ENCODE results near the gene TMEM270. TPM values are rescaled to one million over a fixed set of nuclear protein-coding genes. Genes with fewer than 3 reads are reported as not detected.

Gene TMEM270
- total RNA-seq, 1 experiment from 2014 or later: 1.1 TPM

DNA sequence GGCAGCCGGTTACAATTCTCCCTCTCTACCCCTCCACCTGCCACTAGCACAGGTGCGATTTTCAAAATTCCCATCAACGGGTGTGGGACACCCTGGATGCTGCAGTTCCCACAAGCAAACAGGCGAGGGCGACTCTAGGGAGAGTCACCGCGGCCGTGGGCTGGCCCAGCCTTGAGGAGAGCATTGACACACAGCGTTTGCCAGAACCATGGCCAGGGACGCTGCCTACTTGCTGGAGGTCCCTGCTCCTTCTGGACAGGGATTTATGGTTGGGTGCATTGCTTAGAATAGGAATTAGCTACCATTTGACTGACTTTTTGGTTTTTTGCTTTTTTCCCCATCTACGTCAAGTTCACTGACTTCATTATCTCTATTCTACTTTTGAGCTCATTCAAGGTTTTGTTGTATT, 49.2 kb upstream of the TMEM270 start:
- no peak overlapping the region for H3K4me3 ChIP-seq (replicated peaks in 1 of 2; ENCODE audit: low read depth in 1 of 2, low read length in 2 of 2)
- H3K4me2 ChIP-seq (ENCODE audit: low read length): peak overlapping the region; percentile 40
- BruUV-seq (replicated peaks): TSS peak; percentile 29
- H3K27me3 ChIP-seq (ENCODE audit: insufficient read depth, low read length): no peaks in the 10 kb centered on the region
- intact Hi-C loops (cut with micrococcal nuclease): loop anchor here (1.0 kb wide), 1 partner anchor 44 kb away; no protein-coding TSS in a partner anchor
- H3K9ac ChIP-seq (ENCODE audit: low read length): 0 out of 2 replicates have a peak overlapping the region, but pooled peaks have one; percentile 23
- ChIA-PET POLR2A (interaction anchor here (1.1 to 3.9 kb wide), 4 partner anchors 11 to 71 kb away, joined by 3 to 41 read pairs (median 7); partner anchors contain the start of gene CLDN4), RAD21 (ENCODE audit: low non-redundant PET in 1 of 2, low total read pairs in 2 of 2, uncharacterized antibody in 2 of 2, unreplicated experiment in 2 of 2) (interaction anchor here in 1 of 2 experiments (1.3 to 1.5 kb wide), 2 partner anchors 16 to 21 kb away, joined by 3 to 4 read pairs; no protein-coding TSS in a partner anchor), CTCF (interaction anchor here (0.7 to 2.0 kb wide), 6 partner anchors 11 to 77 kb away, joined by 3 to 12 read pairs (median 4); no protein-coding TSS in a partner anchor)
- no peaks in the 10 kb centered on the region for H3K9me3 ChIP-seq (ENCODE audit: control insufficient read depth in 1 of 2, insufficient read depth in 1 of 2, low read depth in 1 of 2, low read length in 2 of 2)
- H2AFZ ChIP-seq (ENCODE audit: low read depth, low read length, poor library complexity, severe bottlenecking): no peak overlapping the region
- TF ChIP-seq, protein P1, sequence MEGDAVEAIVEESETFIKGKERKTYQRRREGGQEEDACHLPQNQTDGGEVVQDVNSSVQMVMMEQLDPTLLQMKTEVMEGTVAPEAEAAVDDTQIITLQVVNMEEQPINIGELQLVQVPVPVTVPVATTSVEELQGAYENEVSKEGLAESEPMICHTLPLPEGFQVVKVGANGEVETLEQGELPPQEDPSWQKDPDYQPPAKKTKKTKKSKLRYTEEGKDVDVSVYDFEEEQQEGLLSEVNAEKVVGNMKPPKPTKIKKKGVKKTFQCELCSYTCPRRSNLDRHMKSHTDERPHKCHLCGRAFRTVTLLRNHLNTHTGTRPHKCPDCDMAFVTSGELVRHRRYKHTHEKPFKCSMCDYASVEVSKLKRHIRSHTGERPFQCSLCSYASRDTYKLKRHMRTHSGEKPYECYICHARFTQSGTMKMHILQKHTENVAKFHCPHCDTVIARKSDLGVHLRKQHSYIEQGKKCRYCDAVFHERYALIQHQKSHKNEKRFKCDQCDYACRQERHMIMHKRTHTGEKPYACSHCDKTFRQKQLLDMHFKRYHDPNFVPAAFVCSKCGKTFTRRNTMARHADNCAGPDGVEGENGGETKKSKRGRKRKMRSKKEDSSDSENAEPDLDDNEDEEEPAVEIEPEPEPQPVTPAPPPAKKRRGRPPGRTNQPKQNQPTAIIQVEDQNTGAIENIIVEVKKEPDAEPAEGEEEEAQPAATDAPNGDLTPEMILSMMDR (IDR thresholded peaks at IDR 0.05 in 2 of 3, conservative IDR thresholded peaks at IDR 0.05 in 1 of 3; ENCODE audit: borderline replicate concordance in 1 of 3, insufficient read depth in 1 of 3, low read depth in 2 of 3, low read length in 2 of 3): peak; percentile 54 to 88 (median 87); a peak in 5 of 6 replicates
- TF ChIP-seq, protein P2, sequence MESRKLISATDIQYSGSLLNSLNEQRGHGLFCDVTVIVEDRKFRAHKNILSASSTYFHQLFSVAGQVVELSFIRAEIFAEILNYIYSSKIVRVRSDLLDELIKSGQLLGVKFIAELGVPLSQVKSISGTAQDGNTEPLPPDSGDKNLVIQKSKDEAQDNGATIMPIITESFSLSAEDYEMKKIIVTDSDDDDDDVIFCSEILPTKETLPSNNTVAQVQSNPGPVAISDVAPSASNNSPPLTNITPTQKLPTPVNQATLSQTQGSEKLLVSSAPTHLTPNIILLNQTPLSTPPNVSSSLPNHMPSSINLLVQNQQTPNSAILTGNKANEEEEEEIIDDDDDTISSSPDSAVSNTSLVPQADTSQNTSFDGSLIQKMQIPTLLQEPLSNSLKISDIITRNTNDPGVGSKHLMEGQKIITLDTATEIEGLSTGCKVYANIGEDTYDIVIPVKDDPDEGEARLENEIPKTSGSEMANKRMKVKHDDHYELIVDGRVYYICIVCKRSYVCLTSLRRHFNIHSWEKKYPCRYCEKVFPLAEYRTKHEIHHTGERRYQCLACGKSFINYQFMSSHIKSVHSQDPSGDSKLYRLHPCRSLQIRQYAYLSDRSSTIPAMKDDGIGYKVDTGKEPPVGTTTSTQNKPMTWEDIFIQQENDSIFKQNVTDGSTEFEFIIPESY (IDR thresholded peaks at IDR 0.05; ENCODE audit: extremely low read depth, insufficient replicate concordance, low read length): no peak
- TF ChIP-seq, protein P3, sequence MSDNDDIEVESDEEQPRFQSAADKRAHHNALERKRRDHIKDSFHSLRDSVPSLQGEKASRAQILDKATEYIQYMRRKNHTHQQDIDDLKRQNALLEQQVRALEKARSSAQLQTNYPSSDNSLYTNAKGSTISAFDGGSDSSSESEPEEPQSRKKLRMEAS (IDR thresholded peaks at IDR 0.05): peak; percentile 42; the same call in 1 of the 2 replicates
- TF ChIP-seq JUND (IDR thresholded peaks at IDR 0.05) (no peak), CBX3 (IDR thresholded peaks at IDR 0.05; ENCODE audit: low read depth) (peak; percentile 73), RAD21 (IDR thresholded peaks at IDR 0.05; ENCODE audit: low read depth) (peak; percentile 90), SP1 (IDR thresholded peaks at IDR 0.05; ENCODE audit: low read depth) (peak; percentile 20; the same call in 1 of the 2 replicates), EZH2 (IDR thresholded peaks at IDR 0.05) (no peak), ELF1 (IDR thresholded peaks at IDR 0.05; ENCODE audit: borderline replicate concordance, low read depth) (no peak), YY1 (IDR thresholded peaks at IDR 0.05; ENCODE audit: extremely low read depth, insufficient replicate concordance, low read depth, low read length) (no peak), POLR2AphosphoS5 (IDR thresholded peaks at IDR 0.05; ENCODE audit: low read depth, low read length) (0 out of 2 replicates have a peak, but pooled peaks have one; percentile 49)
- TF ChIP-seq, protein P4, sequence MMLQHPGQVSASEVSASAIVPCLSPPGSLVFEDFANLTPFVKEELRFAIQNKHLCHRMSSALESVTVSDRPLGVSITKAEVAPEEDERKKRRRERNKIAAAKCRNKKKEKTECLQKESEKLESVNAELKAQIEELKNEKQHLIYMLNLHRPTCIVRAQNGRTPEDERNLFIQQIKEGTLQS (IDR thresholded peaks at IDR 0.05): no peak
- 0 out of 2 replicates have a peak overlapping the region, but pooled peaks have one; percentile 13 for H3K27ac ChIP-seq (ENCODE audit: low read depth, low read length)
- ATAC-seq: peak; percentile 81
- no peaks in the 10 kb centered on the region for H4K20me1 ChIP-seq (ENCODE audit: insufficient read depth)
- DNase-seq (ENCODE audit: low read depth, low spot score): no peak
- H3K36me3 ChIP-seq (ENCODE audit: control insufficient read depth in 1 of 2, insufficient read depth in 2 of 2, low read length in 2 of 2): no peaks in the 10 kb centered on the region
- no peaks in the 10 kb centered on the region for H3K9me2 ChIP-seq (ENCODE audit: insufficient read depth)
- peaks cover 43 to 70% of the 10 kb centered on the region in 2 experiments for H3K4me1 ChIP-seq (ENCODE audit: control insufficient read depth in 1 of 2, insufficient read depth in 2 of 2, low read length in 2 of 2)
- no peaks in the 10 kb centered on the region for H3K79me2 ChIP-seq (ENCODE audit: insufficient read depth, low read length)

All from HCT116 (cell line).